A673 (cell line): Measurements from ENCODE around the gene AQP12B.

ENCODE experiments used
- CTCF ChIP-seq: fragments of 300-800, 200-600 bp; sonication (generic); conservative IDR thresholded peaks from 2 replicates; pipeline ENCODE4 v1.5.1; 2017; ENCODE audit warnings: low read depth, mild to moderate bottlenecking, antibody characterized with exemption, low read length, moderate library complexity, mixed read lengths
- EZH2 ChIP-seq: fragments of 200-600 bp; sonication (generic); IDR thresholded peaks from 2 replicates; pipeline ENCODE4 v1.6.1; 2017; ENCODE audit warnings: borderline replicate concordance, low read depth, mild to moderate bottlenecking, mixed read lengths, antibody characterized with exemption, low read length; ENCODE audit not compliant: poor library complexity, severe bottlenecking

DNA sequence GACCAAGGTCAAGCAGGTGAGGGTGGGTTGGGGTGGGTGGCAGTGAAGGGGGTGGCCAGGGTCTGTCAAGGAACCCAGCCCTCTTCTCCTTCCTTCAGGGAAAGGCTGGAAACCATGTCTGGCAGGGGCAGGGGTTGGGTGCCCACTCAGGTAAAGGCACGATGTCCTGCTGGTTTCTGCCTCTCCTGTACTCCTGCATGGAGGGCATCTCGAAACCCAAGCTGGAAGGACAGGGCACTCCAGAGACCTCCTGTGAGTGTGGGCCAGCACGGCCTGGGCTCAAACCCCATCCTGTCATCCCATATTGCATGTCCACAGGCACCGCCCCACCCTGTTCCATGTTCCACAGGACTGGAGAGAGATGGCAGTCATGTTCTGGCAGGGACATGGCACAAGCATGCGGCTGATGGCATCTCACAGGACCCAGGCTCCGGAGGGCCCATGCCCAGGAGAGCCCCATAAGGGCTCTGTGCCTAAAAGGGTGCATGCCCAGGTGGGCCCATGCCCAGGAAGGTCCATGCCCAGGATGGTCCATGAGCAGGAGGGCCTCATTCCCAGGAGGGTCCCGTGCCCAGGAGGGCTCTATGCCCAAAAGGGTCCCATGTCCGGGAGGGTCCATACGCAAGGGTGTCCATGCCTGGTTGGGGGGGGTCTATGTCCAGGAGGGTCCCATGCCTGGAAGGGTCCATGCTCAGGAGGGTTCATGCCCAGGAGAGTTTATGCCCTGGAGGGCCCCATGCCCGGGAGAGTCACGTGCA, 51.0 kb downstream of the AQP12B start:
- TF ChIP-seq EZH2 (no peak), CTCF (no peak)
